Epithelial cell of esophagus (primary cell): ENCODE data around the gene ABHD5.
A peak's percentile ranks its signal among the peaks of the same experiment; 100 is the strongest.

Experiments
- DNase-seq: peaks from one replicate; pipeline ENCODE4 v3.0.0; 2010; ENCODE audit warnings: low read depth
- H3K4me3 ChIP-seq: 2 replicates; pipeline ENCODE4 v1.5.1; 2011; ENCODE audit warnings: mild to moderate bottlenecking, low read length, control low read depth
- TF ChIP-seq, protein P1 (sequence below): IDR thresholded peaks from 2 replicates; pipeline ENCODE4 v1.5.1; 2011; ENCODE audit warnings: low read depth, mild to moderate bottlenecking, low read length, control low read depth, inconsistent platforms; ENCODE audit not compliant: insufficient read depth; ENCODE audit errors: missing control alignments

The ABHD5 gene

GRCh38 chr3:43747641-43748040, 56.9 kb downstream of the ABHD5 start:
- TF ChIP-seq, protein P1, sequence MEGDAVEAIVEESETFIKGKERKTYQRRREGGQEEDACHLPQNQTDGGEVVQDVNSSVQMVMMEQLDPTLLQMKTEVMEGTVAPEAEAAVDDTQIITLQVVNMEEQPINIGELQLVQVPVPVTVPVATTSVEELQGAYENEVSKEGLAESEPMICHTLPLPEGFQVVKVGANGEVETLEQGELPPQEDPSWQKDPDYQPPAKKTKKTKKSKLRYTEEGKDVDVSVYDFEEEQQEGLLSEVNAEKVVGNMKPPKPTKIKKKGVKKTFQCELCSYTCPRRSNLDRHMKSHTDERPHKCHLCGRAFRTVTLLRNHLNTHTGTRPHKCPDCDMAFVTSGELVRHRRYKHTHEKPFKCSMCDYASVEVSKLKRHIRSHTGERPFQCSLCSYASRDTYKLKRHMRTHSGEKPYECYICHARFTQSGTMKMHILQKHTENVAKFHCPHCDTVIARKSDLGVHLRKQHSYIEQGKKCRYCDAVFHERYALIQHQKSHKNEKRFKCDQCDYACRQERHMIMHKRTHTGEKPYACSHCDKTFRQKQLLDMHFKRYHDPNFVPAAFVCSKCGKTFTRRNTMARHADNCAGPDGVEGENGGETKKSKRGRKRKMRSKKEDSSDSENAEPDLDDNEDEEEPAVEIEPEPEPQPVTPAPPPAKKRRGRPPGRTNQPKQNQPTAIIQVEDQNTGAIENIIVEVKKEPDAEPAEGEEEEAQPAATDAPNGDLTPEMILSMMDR = no peak
- no peak overlapping the region for H3K4me3 ChIP-seq
- no peak for DNase-seq

- TF ChIP-seq, protein P1 = no peak
- H3K4me3 ChIP-seq = no peak overlapping the region
- DNase-seq = peak; percentile 30
These were observed 57.4 kb downstream of the ABHD5 start for GRCh38 chr3:43748179-43748578.

DNA sequence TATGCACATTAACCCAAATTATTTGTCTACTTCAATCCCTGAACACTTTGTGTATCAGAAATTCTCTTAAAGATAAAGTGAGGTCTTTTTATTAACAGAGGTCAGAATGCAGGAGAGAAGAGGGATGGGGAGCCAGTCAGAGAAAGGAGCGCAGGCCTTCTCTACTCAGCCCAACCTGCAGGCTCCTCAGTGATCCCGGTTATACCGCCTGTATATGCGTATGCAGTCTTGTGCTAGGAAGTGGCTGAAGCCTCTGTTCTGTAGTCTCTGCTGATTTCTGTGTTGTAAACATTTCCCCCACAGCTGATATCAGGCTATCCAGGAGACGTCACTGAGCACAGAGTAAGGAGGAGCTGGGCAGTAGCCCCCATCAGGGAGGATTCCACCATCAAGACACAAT, 57.9 kb downstream of the ABHD5 start:
- H3K4me3 ChIP-seq = no peak overlapping the region
- DNase-seq = no peak
- TF ChIP-seq, protein P1 = no peak

DNA sequence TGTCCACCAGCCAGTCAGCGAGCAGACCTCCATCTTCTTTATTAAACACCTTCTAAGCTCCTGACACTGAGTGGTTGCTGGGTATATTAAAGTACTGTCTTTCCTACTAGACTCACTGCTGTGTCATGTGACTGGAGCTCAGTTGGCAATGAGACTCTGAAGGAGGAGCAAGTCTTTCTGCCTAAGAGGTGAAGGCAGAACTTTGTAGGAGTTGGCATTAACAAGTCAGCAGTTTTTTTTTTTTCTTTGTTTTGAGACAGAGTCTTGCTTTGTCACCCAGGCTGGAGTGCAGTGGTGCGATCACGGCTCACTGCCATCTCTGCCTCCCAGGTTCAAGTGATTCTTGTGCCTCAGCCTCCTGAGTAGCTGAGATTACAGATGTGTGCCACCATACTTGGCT, 62.2 kb downstream of the ABHD5 start:
- DNase-seq = no peak
- no peak overlapping the region for H3K4me3 ChIP-seq
- TF ChIP-seq, protein P1 = no peak

DNA sequence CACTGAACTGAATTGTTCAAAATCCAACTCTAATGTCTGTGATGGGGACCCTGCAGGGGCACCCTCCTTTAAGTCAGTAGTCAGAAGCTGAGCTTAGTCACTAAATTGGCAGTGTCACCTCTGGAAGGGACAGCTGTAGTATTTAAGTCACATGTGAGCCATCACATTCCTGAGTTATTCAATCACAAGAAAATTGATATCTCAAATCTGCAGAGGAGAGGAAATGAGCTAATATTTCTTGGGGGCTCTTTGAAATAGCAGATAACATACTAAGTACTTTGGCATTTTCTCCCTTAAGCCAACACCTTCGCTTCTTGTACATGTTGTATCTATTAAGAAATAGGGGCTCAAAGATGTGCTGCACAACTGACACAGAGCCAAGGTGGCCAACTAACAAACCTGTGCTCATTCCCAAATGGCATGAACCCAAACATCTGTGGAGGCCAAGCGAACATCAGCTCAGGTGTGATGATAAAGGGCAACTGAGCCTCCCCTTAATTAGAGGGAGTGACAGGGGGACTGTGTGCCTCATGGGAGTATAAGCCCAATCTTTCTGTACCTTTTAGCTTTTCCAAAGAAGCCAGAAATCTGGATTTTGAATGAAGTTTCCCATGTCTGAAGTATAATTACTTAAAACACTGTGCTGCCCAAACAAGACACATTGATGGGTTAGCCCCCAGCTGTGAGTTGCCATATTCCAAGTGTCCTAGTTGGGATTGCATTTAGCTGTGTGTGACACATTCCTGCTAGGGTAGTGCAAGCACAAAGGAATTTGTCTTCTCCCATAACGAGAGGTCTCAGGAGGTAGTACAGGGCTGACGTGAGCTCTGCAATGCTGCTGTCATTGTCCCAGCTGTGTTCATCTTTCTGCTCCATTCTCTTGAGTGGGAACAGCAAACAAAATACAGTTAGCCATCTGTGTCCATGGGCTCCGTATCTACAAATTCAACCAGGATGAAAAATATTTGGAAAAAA, 63.3 kb downstream of the ABHD5 start:
- TF ChIP-seq, protein P1 = no peak

DNA sequence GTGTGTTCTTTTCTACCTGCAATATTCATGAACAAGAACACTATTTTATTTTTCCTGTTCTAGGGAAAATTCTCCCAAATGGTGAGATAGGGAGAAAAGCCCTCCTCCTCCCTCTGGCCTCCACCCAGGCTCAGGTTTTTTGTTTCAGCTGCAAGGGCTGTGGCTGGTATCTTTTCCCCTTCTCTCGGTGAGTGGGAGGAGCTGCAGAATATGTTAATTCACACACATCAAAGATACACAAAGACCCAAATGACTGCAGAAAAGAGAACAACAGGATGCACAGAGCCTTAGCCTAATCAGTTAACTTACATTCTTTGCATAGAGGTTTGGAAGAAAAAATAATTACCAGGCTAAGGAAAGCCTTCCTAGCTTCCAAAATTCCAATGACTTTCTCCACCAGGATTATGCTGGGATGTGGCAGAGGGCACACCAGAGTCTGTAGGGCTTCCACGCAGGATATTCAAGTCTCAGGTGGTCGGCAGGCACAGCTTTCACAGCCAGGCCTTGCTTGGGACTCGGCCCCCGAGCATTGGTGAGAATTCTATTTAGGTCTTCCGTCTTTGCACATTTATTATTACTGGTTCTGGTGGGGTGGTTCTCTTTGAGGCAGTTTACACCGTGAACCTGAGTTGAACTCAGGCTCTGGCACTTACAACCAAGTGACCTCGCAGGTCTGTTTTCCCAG, 64.9 kb downstream of the ABHD5 start:
- no peak for DNase-seq
- H3K4me3 ChIP-seq = no peak overlapping the region
- TF ChIP-seq, protein P1 = no peak

More for the DNA sequence above, 63.3 kb downstream of the ABHD5 start:
- DNase-seq = peak; percentile 68
- H3K4me3 ChIP-seq = no peak overlapping the region
